Hindlimb muscle (tissue), 1 donor: ENCODE data around the gene JAKMIP1. TPM values are rescaled to one million over a fixed set of nuclear protein-coding genes. Genes with fewer than 3 reads are reported as not detected.

Experiments used
- DNase-seq: peaks from one replicate; pipeline ENCODE4 v3.0.0-alpha.2; 2013
- polyA plus RNA-seq: library from polyadenylated mRNA; unstranded; fragments of 120-200 nt; gene quantifications from one replicate; pipeline ENCODE4 v1.2.1, GENCODE V29; 2013; ENCODE audit not compliant: insufficient read length

JAKMIP1 gene
- polyA plus RNA-seq, 1 donor = 0.14 TPM

GRCh38 chr4:6115746-6116586, 84.4 kb downstream of the JAKMIP1 start:
- no peak for DNase-seq

GRCh38 chr4:6115342-6115741, 85.0 kb downstream of the JAKMIP1 start:
- DNase-seq = no peak

GRCh38 chr4:6114601-6115000, 85.7 kb downstream of the JAKMIP1 start:
- no peak for DNase-seq

- no peak for DNase-seq
Measured at GRCh38 chr4:6114181-6114580, 86.2 kb downstream of the JAKMIP1 start.

- no peak for DNase-seq
Measured at GRCh38 chr4:6113641-6114040, 86.7 kb downstream of the JAKMIP1 start.

- DNase-seq = no peak
Measured at GRCh38 chr4:6112606-6113290, 87.6 kb downstream of the JAKMIP1 start.

GRCh38 chr4:6111354-6111960, 88.9 kb downstream of the JAKMIP1 start:
- no peak for DNase-seq

GRCh38 chr4:6110681-6111353, 89.5 kb downstream of the JAKMIP1 start:
- no peak for DNase-seq

- no peak for DNase-seq
Measured at GRCh38 chr4:6109842-6110560, 90.3 kb downstream of the JAKMIP1 start.

- no peak for DNase-seq
Measured at GRCh38 chr4:6107886-6108285, 92.5 kb downstream of the JAKMIP1 start.

GRCh38 chr4:6107114-6107791, 93.1 kb downstream of the JAKMIP1 start:
- no peak for DNase-seq

- DNase-seq = no peak
Measured at GRCh38 chr4:6106156-6106555, 94.2 kb downstream of the JAKMIP1 start.

- no peak for DNase-seq
Measured at GRCh38 chr4:6105311-6105911, 94.9 kb downstream of the JAKMIP1 start.

- no peak for DNase-seq
Measured at GRCh38 chr4:6104541-6105130, 95.7 kb downstream of the JAKMIP1 start.

- DNase-seq = no peak
Measured at GRCh38 chr4:6097581-6097980, 102.8 kb downstream of the JAKMIP1 start.

- no peak for DNase-seq
Measured at GRCh38 chr4:6095897-6096296, 104.5 kb downstream of the JAKMIP1 start.

- DNase-seq = no peak
Measured at GRCh38 chr4:6095023-6095752, 105.2 kb downstream of the JAKMIP1 start.

- no peak for DNase-seq
Measured at GRCh38 chr4:6093671-6094070, 106.7 kb downstream of the JAKMIP1 start.

- DNase-seq = no peak
Measured at GRCh38 chr4:6092971-6093370, 107.4 kb downstream of the JAKMIP1 start.

GRCh38 chr4:6092131-6092530, 108.2 kb downstream of the JAKMIP1 start:
- DNase-seq = no peak
